Measurements from ENCODE around the gene SPANXN3.

DNA sequence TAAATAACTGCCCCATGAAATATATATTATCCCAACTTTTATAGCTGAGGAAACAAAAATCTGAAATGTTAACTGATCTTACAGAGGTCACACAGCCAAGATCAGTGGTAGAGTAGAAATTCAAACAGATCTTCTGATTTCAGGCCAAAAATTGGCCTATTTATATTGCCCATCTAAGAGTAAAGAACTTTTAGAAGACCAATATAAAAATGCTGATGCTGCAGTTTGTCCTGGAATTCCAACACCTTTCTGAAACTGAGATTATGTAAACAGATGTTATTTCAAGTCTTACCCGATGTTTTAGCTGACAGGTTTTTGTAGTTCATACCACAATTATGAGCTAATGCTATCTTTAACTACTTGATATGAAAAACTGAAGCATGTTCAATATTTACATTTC, 51.1 kb downstream of the SPANXN3 start:
- TF ChIP-seq, protein P1, sequence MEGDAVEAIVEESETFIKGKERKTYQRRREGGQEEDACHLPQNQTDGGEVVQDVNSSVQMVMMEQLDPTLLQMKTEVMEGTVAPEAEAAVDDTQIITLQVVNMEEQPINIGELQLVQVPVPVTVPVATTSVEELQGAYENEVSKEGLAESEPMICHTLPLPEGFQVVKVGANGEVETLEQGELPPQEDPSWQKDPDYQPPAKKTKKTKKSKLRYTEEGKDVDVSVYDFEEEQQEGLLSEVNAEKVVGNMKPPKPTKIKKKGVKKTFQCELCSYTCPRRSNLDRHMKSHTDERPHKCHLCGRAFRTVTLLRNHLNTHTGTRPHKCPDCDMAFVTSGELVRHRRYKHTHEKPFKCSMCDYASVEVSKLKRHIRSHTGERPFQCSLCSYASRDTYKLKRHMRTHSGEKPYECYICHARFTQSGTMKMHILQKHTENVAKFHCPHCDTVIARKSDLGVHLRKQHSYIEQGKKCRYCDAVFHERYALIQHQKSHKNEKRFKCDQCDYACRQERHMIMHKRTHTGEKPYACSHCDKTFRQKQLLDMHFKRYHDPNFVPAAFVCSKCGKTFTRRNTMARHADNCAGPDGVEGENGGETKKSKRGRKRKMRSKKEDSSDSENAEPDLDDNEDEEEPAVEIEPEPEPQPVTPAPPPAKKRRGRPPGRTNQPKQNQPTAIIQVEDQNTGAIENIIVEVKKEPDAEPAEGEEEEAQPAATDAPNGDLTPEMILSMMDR (IDR thresholded peaks at IDR 0.05; ENCODE audit: low read depth, low read length, missing input control) = no peak
- TF ChIP-seq YY1 (IDR thresholded peaks at IDR 0.05) (no peak), TAF1 (conservative IDR thresholded peaks at IDR 0.05) (no peak), NR2F2 (IDR thresholded peaks at IDR 0.05) (no peak), JUND (IDR thresholded peaks at IDR 0.05) (no peak), FOXA1 (IDR thresholded peaks at IDR 0.05) (no peak), RXRA (IDR thresholded peaks at IDR 0.05) (no peak), EGR1 (IDR thresholded peaks at IDR 0.05; ENCODE audit: low read depth in 2 of 2) (no peak), GABPA (IDR thresholded peaks at IDR 0.05 in 1 of 2, conservative IDR thresholded peaks at IDR 0.05 in 1 of 2) (no peak), RAD21 (IDR thresholded peaks at IDR 0.05) (no peak), SP1 (IDR thresholded peaks at IDR 0.05) (no peak)
- TF ChIP-seq, protein P2, sequence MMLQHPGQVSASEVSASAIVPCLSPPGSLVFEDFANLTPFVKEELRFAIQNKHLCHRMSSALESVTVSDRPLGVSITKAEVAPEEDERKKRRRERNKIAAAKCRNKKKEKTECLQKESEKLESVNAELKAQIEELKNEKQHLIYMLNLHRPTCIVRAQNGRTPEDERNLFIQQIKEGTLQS (IDR thresholded peaks at IDR 0.05) = no peak
- TF ChIP-seq, protein P3, sequence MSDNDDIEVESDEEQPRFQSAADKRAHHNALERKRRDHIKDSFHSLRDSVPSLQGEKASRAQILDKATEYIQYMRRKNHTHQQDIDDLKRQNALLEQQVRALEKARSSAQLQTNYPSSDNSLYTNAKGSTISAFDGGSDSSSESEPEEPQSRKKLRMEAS (IDR thresholded peaks at IDR 0.05) = no peak
- TF ChIP-seq, protein P4, sequence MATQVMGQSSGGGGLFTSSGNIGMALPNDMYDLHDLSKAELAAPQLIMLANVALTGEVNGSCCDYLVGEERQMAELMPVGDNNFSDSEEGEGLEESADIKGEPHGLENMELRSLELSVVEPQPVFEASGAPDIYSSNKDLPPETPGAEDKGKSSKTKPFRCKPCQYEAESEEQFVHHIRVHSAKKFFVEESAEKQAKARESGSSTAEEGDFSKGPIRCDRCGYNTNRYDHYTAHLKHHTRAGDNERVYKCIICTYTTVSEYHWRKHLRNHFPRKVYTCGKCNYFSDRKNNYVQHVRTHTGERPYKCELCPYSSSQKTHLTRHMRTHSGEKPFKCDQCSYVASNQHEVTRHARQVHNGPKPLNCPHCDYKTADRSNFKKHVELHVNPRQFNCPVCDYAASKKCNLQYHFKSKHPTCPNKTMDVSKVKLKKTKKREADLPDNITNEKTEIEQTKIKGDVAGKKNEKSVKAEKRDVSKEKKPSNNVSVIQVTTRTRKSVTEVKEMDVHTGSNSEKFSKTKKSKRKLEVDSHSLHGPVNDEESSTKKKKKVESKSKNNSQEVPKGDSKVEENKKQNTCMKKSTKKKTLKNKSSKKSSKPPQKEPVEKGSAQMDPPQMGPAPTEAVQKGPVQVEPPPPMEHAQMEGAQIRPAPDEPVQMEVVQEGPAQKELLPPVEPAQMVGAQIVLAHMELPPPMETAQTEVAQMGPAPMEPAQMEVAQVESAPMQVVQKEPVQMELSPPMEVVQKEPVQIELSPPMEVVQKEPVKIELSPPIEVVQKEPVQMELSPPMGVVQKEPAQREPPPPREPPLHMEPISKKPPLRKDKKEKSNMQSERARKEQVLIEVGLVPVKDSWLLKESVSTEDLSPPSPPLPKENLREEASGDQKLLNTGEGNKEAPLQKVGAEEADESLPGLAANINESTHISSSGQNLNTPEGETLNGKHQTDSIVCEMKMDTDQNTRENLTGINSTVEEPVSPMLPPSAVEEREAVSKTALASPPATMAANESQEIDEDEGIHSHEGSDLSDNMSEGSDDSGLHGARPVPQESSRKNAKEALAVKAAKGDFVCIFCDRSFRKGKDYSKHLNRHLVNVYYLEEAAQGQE (IDR thresholded peaks at IDR 0.05) = no peak

All from liver (tissue), 3 donors.